Neural cell (in vitro differentiated cells): ENCODE measurements around the gene ZBED4. TPM values are rescaled to one million over a fixed set of nuclear protein-coding genes. Genes with fewer than 3 reads are reported as not detected.

ENCODE experiments used
- H2AFZ ChIP-seq: fragments of 200-600, 300-800 bp; sonication (generic), shearing (Covaris generic); 2 replicates; pipeline ENCODE4 v1.6.0; 2014; ENCODE audit warnings: low read depth, mild to moderate bottlenecking, antibody characterized with exemption, low read length, moderate library complexity
- H3F3A ChIP-seq: fragments of 200-600 bp; shearing (Covaris generic); 2 replicates; pipeline ENCODE4 v1.6.1; 2016; ENCODE audit warnings: mild to moderate bottlenecking, moderate library complexity, mixed read lengths, antibody characterized with exemption, low read length; ENCODE audit not compliant: insufficient read depth, poor library complexity, severe bottlenecking
- H3K27ac ChIP-seq: fragments of 200-600, 300-800 bp; sonication (generic), shearing (Covaris generic); 2 replicates; pipeline ENCODE4 v1.5.1; 2014; ENCODE audit warnings: mild to moderate bottlenecking, low read length, moderate library complexity
- H3K27me3 ChIP-seq: fragments of 300-800, 200-600 bp; sonication (generic), shearing (Covaris generic); 2 replicates; pipeline ENCODE4 v1.6.0; 2014; ENCODE audit warnings: mild to moderate bottlenecking, low read depth, low read length, moderate library complexity; ENCODE audit not compliant: insufficient read depth
- H3K36me3 ChIP-seq: fragments of 300-800, 200-600 bp; sonication (generic), shearing (Covaris generic); 2 replicates; pipeline ENCODE4 v1.5.1; 2014; ENCODE audit warnings: mild to moderate bottlenecking, antibody characterized with exemption, low read length, moderate library complexity; ENCODE audit not compliant: insufficient read depth
- H3K4me2 ChIP-seq: fragments of 300-800, 200-600 bp; sonication (generic), shearing (Covaris generic); 2 replicates; pipeline ENCODE4 v1.6.0; 2014; ENCODE audit warnings: mild to moderate bottlenecking, low read length
- H3K4me3 ChIP-seq: fragments of 300-800, 200-600 bp; sonication (generic), shearing (Covaris generic); 2 replicates; pipeline ENCODE4 v1.5.1; 2014; ENCODE audit warnings: mild to moderate bottlenecking, low read length, moderate library complexity
- H3K79me2 ChIP-seq: fragments of 200-600 bp; shearing (Covaris generic); replicated peaks from 2 replicates; pipeline ENCODE4 v1.6.0; 2014; ENCODE audit warnings: mild to moderate bottlenecking, low read length, moderate library complexity; ENCODE audit not compliant: insufficient read depth
- H3K9ac ChIP-seq: fragments of 300-800, 200-600 bp; sonication (generic), shearing (Covaris generic); 2 replicates; pipeline ENCODE4 v1.6.1; 2016; ENCODE audit warnings: mild to moderate bottlenecking, low read length, mixed read lengths
- H3K9me2 ChIP-seq: fragments of 200-600 bp; shearing (Covaris generic); 2 replicates; pipeline ENCODE4 v1.6.1; 2016; ENCODE audit warnings: mild to moderate bottlenecking, low read length, mixed read lengths; ENCODE audit not compliant: insufficient read depth
- H3K9me3 ChIP-seq: fragments of 200-600, 300-800 bp; sonication (generic), shearing (Covaris generic); 2 replicates; pipeline ENCODE4 v1.6.1; 2016; ENCODE audit warnings: mild to moderate bottlenecking, mixed run types, low read length, moderate library complexity, mixed read lengths
- H4K20me1 ChIP-seq: fragments of 200-600 bp; shearing (Covaris generic); 2 replicates; pipeline ENCODE4 v1.6.1; 2016; ENCODE audit warnings: mild to moderate bottlenecking, mixed run types; ENCODE audit not compliant: insufficient read depth
- CTCF ChIP-seq: fragments of 450-650 bp; IDR thresholded peaks from 2 replicates; pipeline ENCODE4 v1.5.1; 2014; ENCODE audit warnings: antibody characterized with exemption, mild to moderate bottlenecking, moderate library complexity; ENCODE audit not compliant: poor library complexity, severe bottlenecking
- EP300 ChIP-seq: fragments of 450-650 bp; conservative IDR thresholded peaks from 2 replicates; pipeline ENCODE4 v1.6.1; 2014; ENCODE audit warnings: antibody characterized with exemption, mild to moderate bottlenecking, moderate library complexity; ENCODE audit not compliant: poor library complexity, severe bottlenecking
- EZH2 ChIP-seq: fragments of 200-600, 300-800 bp; shearing (Covaris generic), sonication (generic); IDR thresholded peaks from 2 replicates; pipeline ENCODE4 v1.6.1; 2014; ENCODE audit warnings: antibody characterized with exemption, low read length, borderline replicate concordance, mild to moderate bottlenecking; ENCODE audit not compliant: insufficient read depth, poor library complexity, severe bottlenecking
- MXI1 ChIP-seq: fragments of 450-650 bp; conservative IDR thresholded peaks from 2 replicates; pipeline ENCODE4 v1.6.1; 2014; ENCODE audit warnings: antibody characterized with exemption, mild to moderate bottlenecking; ENCODE audit not compliant: poor library complexity, severe bottlenecking
- POLR2AphosphoS5 ChIP-seq: IDR thresholded peaks from 2 replicates; pipeline ENCODE4 v1.6.1; 2012
- RAD21 ChIP-seq: fragments of 450-650 bp; conservative IDR thresholded peaks from 2 replicates; pipeline ENCODE4 v1.6.1; 2014; ENCODE audit warnings: antibody characterized with exemption, mild to moderate bottlenecking, moderate library complexity
- REST ChIP-seq: IDR thresholded peaks from 2 replicates; pipeline ENCODE4 v1.6.1; 2012; ENCODE audit warnings: borderline replicate concordance
- SMC3 ChIP-seq: fragments of 450-650 bp; conservative IDR thresholded peaks from 2 replicates; pipeline ENCODE4 v1.6.1; 2014; ENCODE audit warnings: antibody characterized with exemption, mild to moderate bottlenecking, moderate library complexity; ENCODE audit not compliant: poor library complexity
- TAF1 ChIP-seq: IDR thresholded peaks from 2 replicates; pipeline ENCODE4 v1.6.1; 2012; ENCODE audit warnings: low read depth
- polyA plus RNA-seq: library from polyadenylated mRNA; depleted of rRNA; stranded (reverse); fragments of >200 nt; gene quantifications from 2 replicates; pipeline ENCODE4 v1.2.3, GENCODE V29; 2014

ZBED4 gene
- polyA plus RNA-seq, 1 donor from 2014 or later: 15.0 TPM

- Histone ChIP-seq H3K36me3 (peaks cover 49% of the 10 kb centered on the region), H3K9me2 (no peaks in the 10 kb centered on the region), H3K27me3 (no peaks in the 10 kb centered on the region), H3K9me3 (peaks cover 14% of the 10 kb centered on the region), H4K20me1 (no peaks in the 10 kb centered on the region), H3F3A (no peaks in the 10 kb centered on the region), H3K4me2 (no peak overlapping the region), H3K9ac (no peak overlapping the region), H3K79me2 (peaks cover 37% of the 10 kb centered on the region), H3K4me3 (no peak overlapping the region), H2AFZ (no peak overlapping the region), H3K27ac (no peak overlapping the region)
- TF ChIP-seq REST (no peak), EP300 (no peak), RAD21 (no peak), TAF1 (no peak), SMC3 (no peak), MXI1 (no peak), CTCF (no peak), POLR2AphosphoS5 (no peak), EZH2 (no peak)
These were observed 35.4 kb downstream of the ZBED4 start for GRCh38 chr22:49889071-49889470.

- Histone ChIP-seq H4K20me1 (no peaks in the 10 kb centered on the region), H3K4me3 (no peak overlapping the region), H3K4me2 (no peak overlapping the region), H3K27ac (no peak overlapping the region), H3K36me3 (peaks cover 26% of the 10 kb centered on the region), H3F3A (no peaks in the 10 kb centered on the region), H3K27me3 (no peaks in the 10 kb centered on the region), H3K79me2 (peaks cover 25% of the 10 kb centered on the region), H3K9me3 (peaks cover 4% of the 10 kb centered on the region), H2AFZ (no peak overlapping the region), H3K9me2 (no peaks in the 10 kb centered on the region), H3K9ac (no peak overlapping the region)
- TF ChIP-seq EP300: no peak
- no peak for TF ChIP-seq RAD21
- TF ChIP-seq MXI1: no peak
- TF ChIP-seq POLR2AphosphoS5: no peak
These were observed 38.7 kb downstream of the ZBED4 start for GRCh38 chr22:49892226-49892899.
